HG03066 (cell line): ENCODE measurements around the gene CIRBP.
"Not testable (repeated sequence)": the region's sequence is repeated elsewhere in the genome, so short reads cannot be mapped to it uniquely, and the experiment has no call there.

Experiments used
- ATAC-seq: cut with Tn5 transposase; IDR thresholded peaks from one replicate; pipeline ENCODE4 v1.9.1; 2021; ENCODE audit warnings: low read depth; ENCODE audit not compliant: unreplicated experiment

Gene CIRBP

GRCh38 chr19:1305354-1305753 lies 36.2 kb downstream of the CIRBP start:
- ATAC-seq: not testable (repeated sequence)

- no peak for ATAC-seq
Measured at GRCh38 chr19:1307320-1307719, 38.2 kb downstream of the CIRBP start.

DNA sequence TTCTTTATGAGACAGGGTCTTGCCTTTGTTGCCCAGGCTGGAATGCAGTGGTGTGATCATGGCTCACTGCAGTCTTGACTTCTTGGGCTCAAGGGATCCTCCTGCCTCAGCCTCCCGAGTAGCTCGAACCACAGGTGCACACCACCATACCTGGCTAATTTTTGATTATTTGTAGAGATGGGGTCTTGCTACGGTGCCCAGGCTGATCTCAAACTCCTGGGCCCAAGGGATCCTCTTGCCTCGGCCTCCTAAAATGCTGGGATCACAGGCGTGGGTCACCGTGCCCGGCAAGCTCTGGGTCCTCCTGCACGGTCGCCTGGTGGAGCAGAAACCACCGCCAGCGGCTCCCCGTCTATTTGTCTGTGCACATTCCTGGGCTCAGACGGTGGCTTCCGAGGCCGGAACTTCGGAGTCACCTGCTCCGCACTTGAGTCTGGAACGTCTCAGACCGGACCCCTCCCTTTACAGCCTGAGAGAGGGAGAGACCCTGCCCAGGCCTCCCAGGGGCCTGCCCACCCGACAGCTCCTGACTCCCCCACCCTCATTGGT lies 38.7 kb downstream of the CIRBP start:
- no peak for ATAC-seq

GRCh38 chr19:1308718-1309117 lies 39.6 kb downstream of the CIRBP start:
- ATAC-seq: no peak

- no peak for ATAC-seq
Measured at GRCh38 chr19:1309977-1310852, 41.1 kb downstream of the CIRBP start.

DNA sequence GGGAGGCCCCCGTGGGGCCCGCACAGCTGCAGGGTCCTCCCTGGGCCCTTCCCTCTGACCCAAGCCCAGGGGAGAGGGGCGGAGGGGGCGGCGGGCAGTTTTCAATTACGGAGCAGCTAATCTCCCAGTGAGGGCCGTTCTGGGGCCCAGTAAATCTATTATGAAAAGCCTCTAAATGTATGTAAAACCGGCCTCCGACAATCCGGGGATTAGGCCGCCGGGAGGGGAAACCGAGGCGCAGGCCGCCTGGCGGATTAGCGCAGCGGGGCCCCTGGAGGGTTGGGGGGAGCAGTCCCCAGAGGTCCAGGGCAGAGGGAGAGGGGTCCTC lies 41.7 kb downstream of the CIRBP start:
- no peak for ATAC-seq

- ATAC-seq: no peak
Measured at GRCh38 chr19:1311543-1312091, 42.5 kb downstream of the CIRBP start.

DNA sequence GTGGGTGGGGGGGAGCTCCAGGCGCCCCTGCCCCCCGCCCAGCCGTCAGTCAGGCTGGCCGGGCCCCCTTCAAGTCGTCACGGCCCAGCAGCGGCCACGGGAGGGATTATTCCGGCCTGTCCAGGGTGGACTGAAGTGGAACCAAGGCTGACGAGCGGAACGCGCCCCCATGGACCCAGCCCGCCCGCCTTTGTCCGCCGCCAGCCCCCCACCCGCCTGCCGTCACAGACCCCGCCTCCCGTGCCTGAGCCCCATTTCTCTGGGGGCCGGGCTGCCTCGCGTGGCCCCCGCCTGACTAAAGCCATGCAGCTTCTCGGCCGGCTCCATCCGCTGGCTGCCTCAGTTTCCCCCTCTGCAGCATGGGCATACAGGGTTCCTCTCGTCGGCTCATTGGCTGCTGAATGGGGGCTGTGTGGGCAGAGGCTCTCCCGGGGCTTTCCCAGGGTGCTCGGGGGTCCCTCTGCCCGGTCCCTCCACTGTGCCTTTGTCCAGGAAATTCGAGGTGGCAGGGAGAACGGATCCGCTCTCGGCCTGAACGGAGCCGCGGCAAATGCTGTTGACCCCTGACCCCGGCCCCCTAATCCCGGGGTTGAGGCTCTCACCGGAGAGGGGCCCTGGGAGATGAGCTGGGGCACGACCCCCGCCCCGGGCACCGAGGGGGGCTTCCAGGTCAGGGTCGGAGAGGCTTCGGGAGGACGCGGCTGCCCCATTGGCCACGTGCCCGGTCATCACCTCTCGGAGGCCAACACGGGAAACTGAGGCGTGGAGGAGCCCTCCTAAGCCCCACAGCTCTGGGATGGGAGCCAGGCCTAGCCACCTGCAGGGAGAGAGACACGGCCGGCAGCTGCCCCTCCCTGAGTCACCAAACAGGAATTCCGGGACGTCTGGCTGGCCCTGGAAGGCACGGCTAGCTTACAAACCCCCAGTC lies 43.9 kb downstream of the CIRBP start:
- ATAC-seq: no peak

GRCh38 chr19:1313695-1314613 lies 44.8 kb downstream of the CIRBP start:
- ATAC-seq: no peak

GRCh38 chr19:1315470-1316166 lies 46.5 kb downstream of the CIRBP start:
- ATAC-seq: no peak

GRCh38 chr19:1316466-1316865 lies 47.3 kb downstream of the CIRBP start:
- no peak for ATAC-seq

DNA sequence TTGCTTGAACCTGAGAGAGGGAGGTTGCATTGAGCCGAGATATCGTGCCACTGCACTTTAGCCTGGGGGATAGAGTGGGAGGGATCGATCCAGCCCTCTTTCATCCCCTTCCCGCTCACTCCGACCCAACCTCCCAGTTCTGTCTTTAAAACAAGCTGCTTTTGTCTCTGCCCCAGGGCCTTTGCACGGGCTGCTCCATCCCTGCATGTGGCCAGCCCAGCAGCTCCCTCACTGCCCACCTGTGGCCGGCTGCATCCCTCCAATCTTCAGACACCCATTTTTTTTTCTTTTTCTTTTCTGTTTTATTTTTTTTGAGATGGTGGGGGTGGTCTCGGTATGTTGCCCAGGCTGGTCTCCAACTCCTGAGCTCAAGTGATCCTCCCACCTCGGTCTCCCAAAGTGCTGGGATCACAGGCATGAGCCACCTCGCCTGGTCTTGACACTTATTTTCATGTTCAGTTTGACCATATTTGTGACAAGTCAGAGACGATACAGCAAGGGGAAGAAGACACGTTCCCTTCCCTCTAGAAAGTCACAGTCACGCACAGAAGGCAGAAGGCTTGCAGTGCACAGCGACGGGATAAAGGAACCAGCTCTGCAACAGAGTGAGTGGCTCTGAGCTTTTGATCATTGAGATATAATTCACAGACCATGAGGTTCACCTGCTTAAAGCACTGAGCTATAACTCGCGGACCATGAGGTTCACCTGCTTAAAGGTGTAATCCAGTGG lies 48.3 kb downstream of the CIRBP start:
- ATAC-seq: no peak

- no peak for ATAC-seq
Measured at GRCh38 chr19:1318678-1319471, 49.7 kb downstream of the CIRBP start.

DNA sequence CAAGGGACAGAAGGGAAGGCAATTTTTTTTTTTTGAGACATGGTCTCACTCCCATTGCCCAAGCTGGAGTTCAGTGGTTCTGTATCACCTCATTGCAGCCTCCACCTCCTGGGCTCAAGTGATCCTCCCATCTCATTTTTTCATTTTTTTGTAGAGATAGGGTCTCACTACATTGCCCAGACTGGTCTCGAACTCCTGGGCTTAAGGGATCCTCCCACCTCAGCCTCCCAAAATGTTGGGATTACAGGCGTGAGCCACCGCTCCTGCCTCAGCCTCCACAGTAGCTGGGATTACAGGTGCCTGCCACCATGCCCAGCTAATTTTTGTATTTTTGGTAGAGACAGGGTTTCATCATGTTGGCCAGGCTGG lies 51.1 kb downstream of the CIRBP start:
- ATAC-seq: not testable (repeated sequence)

- ATAC-seq: no peak
Measured at GRCh38 chr19:1321539-1321938, 52.4 kb downstream of the CIRBP start.

DNA sequence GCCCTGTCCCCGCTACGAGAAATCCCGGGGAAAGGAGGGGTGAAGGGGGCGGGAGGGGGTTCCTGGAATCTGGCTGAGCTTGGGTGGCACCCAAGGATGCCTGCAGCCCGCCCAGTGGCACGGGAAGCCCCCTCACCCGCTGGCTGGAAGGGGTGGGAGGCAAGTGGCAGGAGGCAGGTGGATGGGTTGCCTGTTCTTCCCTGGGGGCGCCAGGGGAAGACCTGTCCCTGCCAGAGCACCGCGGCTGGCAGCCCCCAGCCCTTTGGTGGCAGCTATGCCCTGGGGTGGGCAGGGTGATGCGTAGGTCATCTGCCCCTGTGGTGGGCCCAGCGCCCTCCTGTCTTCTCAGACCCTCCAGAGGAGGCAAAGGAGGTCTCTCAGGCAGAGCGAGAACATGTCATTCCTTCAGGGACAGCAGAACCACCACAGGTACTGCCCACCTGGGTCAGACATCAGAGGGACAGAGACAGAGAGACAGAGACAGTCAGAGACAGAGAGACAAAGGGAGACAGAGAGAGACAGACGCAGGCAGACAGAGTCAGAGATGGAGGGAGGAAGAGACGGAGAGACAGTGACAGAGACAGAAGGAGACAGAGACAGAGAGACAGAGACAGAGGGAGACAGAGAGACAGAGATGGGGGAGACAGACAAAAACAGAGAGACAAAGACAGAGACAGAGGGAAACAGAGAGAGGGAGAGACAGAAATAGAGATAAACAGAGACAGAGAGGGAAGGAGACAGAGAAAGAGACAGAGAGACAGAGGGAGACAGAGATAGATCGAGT lies 53.3 kb downstream of the CIRBP start:
- ATAC-seq: no peak

GRCh38 chr19:1324249-1324805 lies 55.2 kb downstream of the CIRBP start:
- no peak for ATAC-seq
